ENCODE results near the gene C14orf39. TPM values are rescaled to one million over a fixed set of nuclear protein-coding genes. Genes with fewer than 3 reads are reported as not detected.
"Not testable (repeated sequence)": the region's sequence is repeated elsewhere in the genome, so short reads cannot be mapped to it uniquely, and the experiment has no call there.

C14orf39 gene
- polyA plus RNA-seq, 4 donors, result 0.30 to 0.73 (median 0.41) TPM

- no peak for DNase-seq (ENCODE audit: low read depth in 4 of 4, low spot score in 2 of 4)
These were observed 16.7 kb upstream of the C14orf39 start for GRCh38 chr14:60502541-60502940.

- no peak for DNase-seq (ENCODE audit: low read depth in 4 of 4, low spot score in 2 of 4)
These were observed 10.1 kb upstream of the C14orf39 start for GRCh38 chr14:60495946-60496345.

DNA sequence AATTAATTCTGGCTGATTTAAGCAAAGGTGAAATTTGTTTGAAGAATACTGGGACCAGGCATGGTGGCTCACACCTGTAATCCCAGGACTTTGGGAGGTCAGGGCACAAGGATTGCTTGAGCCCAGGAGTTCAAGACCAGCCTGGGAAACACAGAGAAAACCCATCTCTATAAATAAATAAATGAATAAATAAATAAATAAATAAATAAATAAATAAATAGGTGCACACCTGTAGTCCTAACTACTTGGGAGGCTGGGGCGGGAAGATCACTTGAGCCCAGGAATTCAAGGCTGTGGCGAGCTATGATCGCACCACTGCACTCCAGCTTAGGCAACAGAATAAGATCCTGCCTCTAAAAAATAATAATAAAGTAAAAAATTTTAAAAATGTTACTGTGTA lies 4.4 kb upstream of the C14orf39 start:
- no peak for DNase-seq (ENCODE audit: low read depth in 4 of 4, low spot score in 2 of 4)

- DNase-seq (ENCODE audit: low read depth in 4 of 4, low spot score in 2 of 4), result no peak
These were observed 2.3 kb upstream of the C14orf39 start for GRCh38 chr14:60488175-60488574.

DNA sequence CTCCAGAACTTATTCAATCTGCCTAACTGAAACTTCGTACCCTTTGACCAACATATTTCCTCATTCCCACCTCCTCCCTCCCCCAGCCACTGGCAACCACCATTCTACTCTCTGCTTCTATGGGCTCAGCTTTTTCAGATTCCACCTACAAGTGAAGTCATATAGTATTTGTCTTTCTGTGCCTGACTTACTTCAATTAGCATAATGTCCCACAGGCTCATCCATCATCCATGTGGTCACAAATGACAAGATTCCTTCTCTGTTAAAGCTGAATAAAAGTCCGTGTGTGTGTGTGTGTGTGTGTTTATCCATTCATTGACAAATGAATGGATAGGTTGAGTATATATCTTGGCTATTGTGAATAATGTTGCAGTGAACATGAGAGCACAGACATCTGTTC lies 1.3 kb upstream of the C14orf39 start:
- DNase-seq (ENCODE audit: low read depth in 4 of 4, low spot score in 2 of 4), result no peak

DNA sequence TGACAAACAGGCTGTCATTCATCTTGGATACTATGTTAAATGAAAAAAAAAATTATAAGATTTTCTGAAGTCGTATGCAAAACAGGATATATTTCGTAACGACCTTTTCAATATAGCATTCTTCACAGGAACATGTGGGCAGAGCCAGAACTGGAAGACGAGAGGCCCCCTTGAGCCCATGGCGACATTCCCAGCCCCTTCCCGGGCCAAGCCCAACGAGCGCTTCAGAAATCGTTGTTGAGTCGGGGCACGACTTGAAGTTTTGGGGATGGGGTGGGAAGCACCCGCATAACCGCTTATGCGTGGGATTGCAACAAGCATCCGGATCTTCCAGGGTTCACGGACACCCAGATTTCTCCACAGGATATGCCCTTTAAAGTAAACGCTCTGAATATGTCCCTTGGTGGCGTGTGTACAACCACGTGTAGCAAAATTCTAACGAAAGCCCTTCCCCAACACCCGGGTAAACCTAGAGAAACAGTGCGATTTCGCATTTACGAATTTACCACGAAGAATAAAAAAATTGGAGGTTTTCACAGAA lies 736 bp downstream of the C14orf39 start:
- no peak for DNase-seq (ENCODE audit: low read depth in 4 of 4, low spot score in 2 of 4)

- no peak for DNase-seq (ENCODE audit: low read depth in 4 of 4, low spot score in 2 of 4)
These were observed 3.1 kb downstream of the C14orf39 start for GRCh38 chr14:60482743-60483142.

DNA sequence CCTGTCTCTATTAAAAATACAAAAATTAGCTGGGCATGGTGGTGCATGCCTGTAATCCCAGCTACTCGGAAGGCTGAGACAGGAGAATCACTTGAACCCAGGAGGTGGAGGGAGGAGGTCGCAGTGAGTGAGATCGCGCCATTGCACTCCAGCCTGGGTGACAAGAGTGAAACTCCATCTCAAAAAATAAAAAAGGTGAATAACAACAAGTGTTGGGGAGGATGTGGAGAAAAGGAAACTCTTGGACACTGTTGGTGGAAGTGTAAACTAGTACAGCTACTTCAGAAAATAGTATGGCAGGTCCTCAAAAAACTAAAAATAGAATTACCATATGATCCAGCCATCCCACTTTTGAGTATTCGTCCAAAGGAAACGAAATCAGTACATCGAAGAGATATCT lies 5.6 kb downstream of the C14orf39 start:
- DNase-seq (ENCODE audit: low read depth in 4 of 4, low spot score in 2 of 4), result not testable (repeated sequence)

GRCh38 chr14:60455875-60456274 lies 30.0 kb downstream of the C14orf39 start:
- no peak for DNase-seq (ENCODE audit: low read depth in 4 of 4, low spot score in 2 of 4)

GRCh38 chr14:60430276-60430675 lies 55.6 kb downstream of the C14orf39 start:
- DNase-seq (ENCODE audit: low read depth in 4 of 4, low spot score in 2 of 4), result no peak

DNA sequence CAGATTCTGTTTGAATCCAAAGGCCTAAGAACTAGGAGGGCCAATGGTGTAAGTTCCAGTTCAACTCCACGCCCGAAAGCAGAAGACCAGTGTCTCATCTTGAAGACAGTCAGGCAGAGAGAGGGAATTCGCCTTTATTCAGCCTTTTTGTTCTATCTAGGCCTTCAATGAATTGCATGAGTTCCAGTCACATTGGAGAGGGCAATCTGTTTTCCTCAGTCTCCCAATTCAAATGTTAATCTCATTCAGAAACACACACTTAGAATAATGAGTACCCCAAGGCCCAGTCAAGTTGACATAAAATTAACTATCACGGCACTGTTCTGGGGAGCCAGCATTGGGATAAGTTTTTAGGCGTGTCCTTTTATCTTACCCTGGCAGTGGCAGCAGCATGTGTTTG lies 65.8 kb downstream of the C14orf39 start:
- DNase-seq (ENCODE audit: low read depth in 4 of 4, low spot score in 2 of 4), result no peak

- not testable (repeated sequence) for DNase-seq (ENCODE audit: low read depth in 4 of 4, low spot score in 2 of 4)
These were observed 88.3 kb downstream of the C14orf39 start for GRCh38 chr14:60397550-60397949.

GRCh38 chr14:60396718-60397343 lies 89.0 kb downstream of the C14orf39 start:
- no peak for DNase-seq (ENCODE audit: low read depth in 4 of 4, low spot score in 2 of 4)

Other genes starting within 250 kb of the C14orf39 start
- 10 to 100 TPM; 62.7 to 82.1 (median 71.5) TPM for gene PPM1A, start 236.8 kb downstream of the C14orf39 start, polyA plus RNA-seq (ENCODE audit: insufficient read length in 4 of 4)
- gene SIX6, start 23.1 kb upstream of the C14orf39 start, polyA plus RNA-seq (ENCODE audit: insufficient read length in 4 of 4), result not detected
- 10 to 100 TPM in 2 of 4 donors, 1 to 10 TPM in 2; 8.2 to 14.3 (median 10.9) TPM for gene SIX1, start 163.4 kb upstream of the C14orf39 start, polyA plus RNA-seq (ENCODE audit: insufficient read length in 4 of 4)
- gene SIX4, start 238.3 kb upstream of the C14orf39 start, polyA plus RNA-seq (ENCODE audit: insufficient read length in 4 of 4), result 1 to 10 TPM; 5.3 to 8.7 (median 7.1) TPM
- gene MNAT1, start 248.7 kb upstream of the C14orf39 start, polyA plus RNA-seq (ENCODE audit: insufficient read length in 4 of 4), result 10 to 100 TPM; 40.5 to 54.8 (median 45.8) TPM

Measured in left renal cortex interstitium (tissue), 4 donors.